PC-9 (cell line): Measurements from ENCODE around the gene NEURL1B. TPM values are rescaled to one million over a fixed set of nuclear protein-coding genes. Genes with fewer than 3 reads are reported as not detected.

ENCODE experiments used
- BruUV-seq: library from RNA; stranded (reverse); fragments of 400-500 nt; replicated peaks from 2 replicates; lab custom pipeline; 2021; lab: Mats Ljungman, UMichigan
- CTCF ChIA-PET: fragments of 300-600 bp; sonication (Branson Sonifier 250); formaldehyde crosslinking; loops from one replicate; lab custom pipeline; 2022; ENCODE audit warnings: antibody characterized with exemption; lab: Charles Lee
- POLR2A ChIA-PET: fragments of 300-600 bp; sonication (Branson Sonifier 250); formaldehyde crosslinking; loops from one replicate; lab custom pipeline; 2022; ENCODE audit warnings: antibody characterized with exemption; ENCODE audit not compliant: unreplicated experiment; lab: Charles Lee
- DNase-seq, 2 experiments: peaks; one replicate each; pipeline versions ENCODE4 v3.0.0 to v3.0.0-alpha.2; 2015 to 2022; ENCODE audit warnings: mixed read lengths in 1 of 2
- H2AFZ ChIP-seq: fragments of 200-600 bp; sonication (generic); 2 replicates; pipeline ENCODE4 v1.8.1; 2017; ENCODE audit warnings: antibody characterized with exemption
- H3F3A ChIP-seq: fragments of 200-600 bp; sonication (generic); 2 replicates; pipeline ENCODE4 v1.8.1; 2017; ENCODE audit warnings: antibody characterized with exemption, mild to moderate bottlenecking, low read depth; ENCODE audit not compliant: insufficient read depth
- H3K27ac ChIP-seq: fragments of 200-600 bp; sonication (generic); 2 replicates; pipeline ENCODE4 v1.6.1; 2016; ENCODE audit warnings: mixed run types
- H3K27me3 ChIP-seq: fragments of 200-600 bp; sonication (generic); 2 replicates; pipeline ENCODE4 v1.6.1; 2016; ENCODE audit warnings: low read depth, mixed run types; ENCODE audit not compliant: insufficient read depth
- H3K36me3 ChIP-seq: fragments of 200-600 bp; sonication (generic); 2 replicates; pipeline ENCODE4 v1.6.1; 2016; ENCODE audit warnings: low read depth, mixed run types
- H3K4me1 ChIP-seq: fragments of 200-600 bp; sonication (generic); replicated peaks from 2 replicates; pipeline ENCODE4 v1.6.1; 2016; ENCODE audit warnings: mixed run types; ENCODE audit not compliant: insufficient read depth
- H3K4me2 ChIP-seq: fragments of 200-600 bp; sonication (generic); 2 replicates; pipeline ENCODE4 v1.6.1; 2017; ENCODE audit warnings: mixed run types
- H3K4me3 ChIP-seq: fragments of 200-600 bp; sonication (generic); 2 replicates; pipeline ENCODE4 v1.6.1; 2016; ENCODE audit warnings: mixed run types
- H3K79me2 ChIP-seq: fragments of 200-600 bp; sonication (generic); 2 replicates; pipeline ENCODE4 v1.6.1; 2017; ENCODE audit warnings: low read depth, mixed run types
- H3K9me2 ChIP-seq: fragments of 200-600 bp; sonication (generic); 2 replicates; pipeline ENCODE4 v1.8.1; 2017; ENCODE audit warnings: mild to moderate bottlenecking; ENCODE audit not compliant: insufficient read depth
- H3K9me3 ChIP-seq: fragments of 200-600 bp; sonication (generic); 2 replicates; pipeline ENCODE4 v1.8.1; 2016; ENCODE audit warnings: low read depth; ENCODE audit not compliant: insufficient read depth
- H4K20me1 ChIP-seq: fragments of 200-600 bp; sonication (generic); 2 replicates; pipeline ENCODE4 v1.8.1; 2017; ENCODE audit not compliant: insufficient read depth
- EZH2 ChIP-seq: fragments of 200-600 bp; sonication (generic); IDR thresholded peaks from 2 replicates; pipeline ENCODE4 v1.8.0; 2017; ENCODE audit warnings: antibody characterized with exemption, low read depth
- intact Hi-C: fragments of 100-400 bp; cut with micrococcal nuclease; formaldehyde crosslinking; loops from one replicate; pipeline ENCODE4 v1.10.0; 2022; ENCODE audit not compliant: unreplicated experiment
- total RNA-seq: library from RNA; stranded (reverse); gene quantifications from 2 replicates; pipeline ENCODE4 v1.2.3, GENCODE V29; 2021
- TF ChIP-seq, protein P1 (sequence below): fragments of 200-600 bp; sonication (generic); conservative IDR thresholded peaks from 2 replicates; pipeline ENCODE4 v1.6.1; 2017; ENCODE audit warnings: mixed run types, antibody characterized with exemption, mild to moderate bottlenecking, moderate library complexity

Gene NEURL1B
- total RNA-seq, 1 experiment from 2014 or later, result 14.3 TPM

GRCh38 chr5:172622091-172623046 lies 18.7 kb upstream of the NEURL1B start:
- no peaks in the 10 kb centered on the region for H3K4me1 ChIP-seq
- H3F3A ChIP-seq, result no peaks in the 10 kb centered on the region
- H3K27ac ChIP-seq, result no peak overlapping the region
- no peak overlapping the region for H2AFZ ChIP-seq
- H3K9me3 ChIP-seq, result no peaks in the 10 kb centered on the region
- no TSS peak for BruUV-seq
- peaks cover 26% of the 10 kb centered on the region for H3K27me3 ChIP-seq
- H3K79me2 ChIP-seq, result no peaks in the 10 kb centered on the region
- ChIA-PET CTCF (no interaction called here), POLR2A (interaction anchor here (0.5 kb wide), 1 partner anchor 16 kb away, joined by 4 read pairs; no protein-coding TSS in a partner anchor)
- intact Hi-C loops, result no loop called here
- no peaks in the 10 kb centered on the region for H4K20me1 ChIP-seq
- no peak overlapping the region for H3K4me3 ChIP-seq
- H3K4me2 ChIP-seq, result no peak overlapping the region
- no peak for TF ChIP-seq EZH2
- H3K9me2 ChIP-seq, result no peaks in the 10 kb centered on the region
- no peak for DNase-seq
- no peaks in the 10 kb centered on the region for H3K36me3 ChIP-seq

- POLR2A ChIA-PET, result no interaction called here
Observed at GRCh38 chr5:172623313-172623980, 17.6 kb upstream of the NEURL1B start.

DNA sequence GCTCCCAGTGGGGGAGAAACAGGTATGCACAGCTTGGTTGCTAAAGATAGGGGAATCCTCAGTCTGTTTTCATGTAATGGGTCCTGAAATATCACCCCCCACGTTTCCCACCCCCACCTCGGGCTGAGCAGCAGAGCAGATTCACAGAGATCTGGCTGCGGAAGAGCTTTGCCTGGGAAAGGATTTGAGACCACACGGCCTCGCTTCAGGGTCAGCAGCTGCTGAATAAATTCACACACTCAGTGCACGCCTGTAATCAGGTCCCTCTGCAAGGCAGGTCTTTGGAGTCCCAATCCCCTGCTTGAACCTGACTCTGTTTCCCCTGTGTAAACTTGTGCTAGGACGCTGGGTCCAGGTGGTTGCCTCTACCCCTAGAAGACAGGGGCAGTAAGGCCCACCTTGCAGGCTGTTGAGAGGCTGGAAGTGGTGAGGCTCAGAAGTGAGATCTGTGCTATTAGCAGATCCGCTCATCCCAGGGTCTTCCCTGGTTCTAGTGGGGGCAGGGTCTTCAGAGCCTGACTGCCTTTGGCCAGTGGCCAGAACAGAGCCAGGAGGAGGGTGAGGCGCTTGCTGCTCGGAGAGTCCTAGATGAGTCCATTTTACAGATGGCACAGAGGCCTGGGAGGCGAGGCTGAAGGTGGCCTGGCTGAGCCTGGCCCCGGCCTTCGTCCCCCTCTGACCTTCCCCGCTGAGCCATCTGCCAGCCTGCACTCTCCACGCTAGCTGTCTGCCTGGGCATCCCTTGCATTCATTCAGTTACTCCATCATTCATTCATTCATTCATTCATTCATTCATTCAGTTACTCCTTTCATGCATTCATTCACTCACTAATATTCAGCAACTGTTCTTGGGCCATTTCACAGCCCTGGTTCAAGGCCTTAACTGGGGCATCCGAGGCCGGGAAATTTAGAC lies 16.7 kb upstream of the NEURL1B start:
- POLR2A ChIA-PET, result no interaction called here

More at GRCh38 chr5:172623313-172623980, 17.6 kb upstream of the NEURL1B start:
- BruUV-seq, result no TSS peak
- no peaks in the 10 kb centered on the region for H4K20me1 ChIP-seq
- H3K9me3 ChIP-seq, result no peaks in the 10 kb centered on the region
- CTCF ChIA-PET, result no interaction called here
- peaks cover 35% of the 10 kb centered on the region for H3K27me3 ChIP-seq
- no peak for TF ChIP-seq EZH2
- TF ChIP-seq, protein P1, sequence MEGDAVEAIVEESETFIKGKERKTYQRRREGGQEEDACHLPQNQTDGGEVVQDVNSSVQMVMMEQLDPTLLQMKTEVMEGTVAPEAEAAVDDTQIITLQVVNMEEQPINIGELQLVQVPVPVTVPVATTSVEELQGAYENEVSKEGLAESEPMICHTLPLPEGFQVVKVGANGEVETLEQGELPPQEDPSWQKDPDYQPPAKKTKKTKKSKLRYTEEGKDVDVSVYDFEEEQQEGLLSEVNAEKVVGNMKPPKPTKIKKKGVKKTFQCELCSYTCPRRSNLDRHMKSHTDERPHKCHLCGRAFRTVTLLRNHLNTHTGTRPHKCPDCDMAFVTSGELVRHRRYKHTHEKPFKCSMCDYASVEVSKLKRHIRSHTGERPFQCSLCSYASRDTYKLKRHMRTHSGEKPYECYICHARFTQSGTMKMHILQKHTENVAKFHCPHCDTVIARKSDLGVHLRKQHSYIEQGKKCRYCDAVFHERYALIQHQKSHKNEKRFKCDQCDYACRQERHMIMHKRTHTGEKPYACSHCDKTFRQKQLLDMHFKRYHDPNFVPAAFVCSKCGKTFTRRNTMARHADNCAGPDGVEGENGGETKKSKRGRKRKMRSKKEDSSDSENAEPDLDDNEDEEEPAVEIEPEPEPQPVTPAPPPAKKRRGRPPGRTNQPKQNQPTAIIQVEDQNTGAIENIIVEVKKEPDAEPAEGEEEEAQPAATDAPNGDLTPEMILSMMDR, result no peak
- no peak overlapping the region for H2AFZ ChIP-seq
- no peaks in the 10 kb centered on the region for H3K79me2 ChIP-seq
- H3K27ac ChIP-seq, result no peak overlapping the region
- H3F3A ChIP-seq, result no peaks in the 10 kb centered on the region
- H3K4me1 ChIP-seq, result no peaks in the 10 kb centered on the region
- no peak overlapping the region for H3K4me3 ChIP-seq
- no peak overlapping the region for H3K4me2 ChIP-seq
- H3K36me3 ChIP-seq, result no peaks in the 10 kb centered on the region
- H3K9me2 ChIP-seq, result no peaks in the 10 kb centered on the region
- intact Hi-C loops, result no loop called here
- DNase-seq, result no peak

More for the DNA sequence above, 16.7 kb upstream of the NEURL1B start:
- no peak overlapping the region for H3K4me2 ChIP-seq
- CTCF ChIA-PET, result no interaction called here
- no peaks in the 10 kb centered on the region for H3K79me2 ChIP-seq
- intact Hi-C loops, result no loop called here
- H3K27ac ChIP-seq, result no peak overlapping the region
- no peak overlapping the region for H3K4me3 ChIP-seq
- no peaks in the 10 kb centered on the region for H3F3A ChIP-seq
- H3K27me3 ChIP-seq, result peaks cover 36% of the 10 kb centered on the region; the same call in 1 of the 2 replicates
- TF ChIP-seq, protein P1, result no peak
- no peak for TF ChIP-seq EZH2
- H3K4me1 ChIP-seq, result no peaks in the 10 kb centered on the region
- no peaks in the 10 kb centered on the region for H4K20me1 ChIP-seq
- DNase-seq, result no peak
- no TSS peak for BruUV-seq
- H2AFZ ChIP-seq, result no peak overlapping the region
- no peaks in the 10 kb centered on the region for H3K36me3 ChIP-seq
- no peaks in the 10 kb centered on the region for H3K9me3 ChIP-seq
- H3K9me2 ChIP-seq, result no peaks in the 10 kb centered on the region
